ENCODE results near the gene UNC5C.

The UNC5C gene

GRCh38 chr4:95544113-95545103 lies 4.4 kb downstream of the UNC5C start:
- no peaks in the 10 kb centered on the region for H3K27me3 ChIP-seq (replicated peaks; ENCODE audit: control insufficient read depth, insufficient read depth, low read length)
- no peak overlapping the region for H3K4me3 ChIP-seq (replicated peaks; ENCODE audit: low read depth, low read length)
- H3K36me3 ChIP-seq (ENCODE audit: control insufficient read depth, insufficient read depth, low read length) = no peaks in the 10 kb centered on the region
- no peak for TF ChIP-seq CTCF (IDR thresholded peaks at IDR 0.05; ENCODE audit: insufficient read depth, low read length, poor library complexity, severe bottlenecking)
- DNase-seq (ENCODE audit: extremely low read depth, insufficient read length) = no peak

GRCh38 chr4:95541889-95542607 lies 6.7 kb downstream of the UNC5C start:
- no peaks in the 10 kb centered on the region for H3K27me3 ChIP-seq (replicated peaks; ENCODE audit: control insufficient read depth, insufficient read depth, low read length)
- no peaks in the 10 kb centered on the region for H3K36me3 ChIP-seq (ENCODE audit: control insufficient read depth, insufficient read depth, low read length)
- no peak overlapping the region for H3K4me3 ChIP-seq (replicated peaks; ENCODE audit: low read depth, low read length)
- peak; percentile 38 for DNase-seq (ENCODE audit: extremely low read depth, insufficient read length)
- TF ChIP-seq CTCF (IDR thresholded peaks at IDR 0.05; ENCODE audit: insufficient read depth, low read length, poor library complexity, severe bottlenecking) = no peak

- no peaks in the 10 kb centered on the region for H3K27me3 ChIP-seq (replicated peaks; ENCODE audit: control insufficient read depth, insufficient read depth, low read length)
- H3K36me3 ChIP-seq (ENCODE audit: control insufficient read depth, insufficient read depth, low read length) = no peaks in the 10 kb centered on the region
- DNase-seq (ENCODE audit: extremely low read depth, insufficient read length) = no peak
- TF ChIP-seq CTCF (IDR thresholded peaks at IDR 0.05; ENCODE audit: insufficient read depth, low read length, poor library complexity, severe bottlenecking) = no peak
- no peak overlapping the region for H3K4me3 ChIP-seq (replicated peaks; ENCODE audit: low read depth, low read length)
These were observed 7.7 kb downstream of the UNC5C start for GRCh38 chr4:95541094-95541493.

GRCh38 chr4:95540227-95540626 lies 8.5 kb downstream of the UNC5C start:
- H3K4me3 ChIP-seq (replicated peaks; ENCODE audit: low read depth, low read length) = no peak overlapping the region
- H3K36me3 ChIP-seq (ENCODE audit: control insufficient read depth, insufficient read depth, low read length) = no peaks in the 10 kb centered on the region
- H3K27me3 ChIP-seq (replicated peaks; ENCODE audit: control insufficient read depth, insufficient read depth, low read length) = no peaks in the 10 kb centered on the region
- no peak for DNase-seq (ENCODE audit: extremely low read depth, insufficient read length)
- TF ChIP-seq CTCF (IDR thresholded peaks at IDR 0.05; ENCODE audit: insufficient read depth, low read length, poor library complexity, severe bottlenecking) = no peak

GRCh38 chr4:95539106-95539505 lies 9.7 kb downstream of the UNC5C start:
- TF ChIP-seq CTCF (IDR thresholded peaks at IDR 0.05; ENCODE audit: insufficient read depth, low read length, poor library complexity, severe bottlenecking) = no peak
- Histone ChIP-seq H3K36me3 (ENCODE audit: control insufficient read depth, insufficient read depth, low read length) (no peaks in the 10 kb centered on the region), H3K27me3 (replicated peaks; ENCODE audit: control insufficient read depth, insufficient read depth, low read length) (no peaks in the 10 kb centered on the region), H3K4me3 (replicated peaks; ENCODE audit: low read depth, low read length) (no peak overlapping the region)
- DNase-seq (ENCODE audit: extremely low read depth, insufficient read length) = no peak
